Activated naive CD4-positive, alpha-beta T cell (primary cell): ENCODE measurements around the gene REXO4.
"Not testable (repeated sequence)": the region's sequence is repeated elsewhere in the genome, so short reads cannot be mapped to it uniquely, and the experiment has no call there.

Experiments
- DNase-seq, 4 experiments: peaks; one replicate each; lab custom pipeline; 2025; lab: John Stamatoyannopoulos, UW

REXO4 gene

DNA sequence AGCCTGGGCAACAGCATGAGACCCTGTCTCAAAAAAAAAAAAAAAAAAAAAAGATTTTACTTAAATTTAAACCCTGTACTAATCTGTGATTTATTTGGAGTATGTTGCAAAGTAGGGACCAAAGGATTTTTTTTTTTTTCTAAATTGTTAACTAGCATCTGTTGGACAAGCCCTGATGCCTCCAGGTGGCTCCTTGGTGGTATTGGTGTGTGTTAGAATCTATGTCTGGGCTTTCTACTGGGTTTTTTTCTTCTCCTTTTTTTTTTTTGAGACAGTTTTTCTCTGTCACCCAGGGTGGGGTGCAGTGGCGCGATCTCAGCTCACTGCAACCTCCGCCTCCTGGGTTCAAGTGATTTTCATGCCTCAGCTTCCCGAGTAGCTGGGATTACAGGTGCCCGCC lies 34.1 kb upstream of the REXO4 start:
- not testable (repeated sequence) for DNase-seq

DNA sequence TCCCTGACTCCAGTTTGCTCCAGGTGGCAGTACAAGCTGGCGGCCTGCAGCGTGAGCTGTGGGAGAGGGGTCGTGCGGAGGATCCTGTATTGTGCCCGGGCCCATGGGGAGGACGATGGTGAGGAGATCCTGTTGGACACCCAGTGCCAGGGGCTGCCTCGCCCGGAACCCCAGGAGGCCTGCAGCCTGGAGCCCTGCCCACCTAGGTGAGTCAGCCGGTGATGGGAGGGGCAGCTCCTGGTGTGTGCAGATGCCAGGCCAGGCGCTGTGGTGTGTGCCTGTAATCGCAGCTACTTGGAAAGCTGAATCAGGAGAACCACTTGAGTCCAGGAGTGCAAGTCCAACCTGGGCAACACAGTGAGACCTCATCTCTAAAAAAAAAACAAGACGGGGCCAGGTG lies 31.9 kb upstream of the REXO4 start:
- no peak for DNase-seq

GRCh38 chr9:133448487-133448972 lies 30.7 kb upstream of the REXO4 start:
- DNase-seq = no peak

- DNase-seq = no peak
Observed at GRCh38 chr9:133445293-133445969, 27.6 kb upstream of the REXO4 start.

GRCh38 chr9:133443982-133444381 lies 26.2 kb upstream of the REXO4 start:
- DNase-seq = no peak

- no peak for DNase-seq
Observed at GRCh38 chr9:133443248-133443647, 25.4 kb upstream of the REXO4 start.

- DNase-seq = no peak
Observed at GRCh38 chr9:133441571-133441970, 23.8 kb upstream of the REXO4 start.

- no peak for DNase-seq
Observed at GRCh38 chr9:133440874-133441273, 23.1 kb upstream of the REXO4 start.

DNA sequence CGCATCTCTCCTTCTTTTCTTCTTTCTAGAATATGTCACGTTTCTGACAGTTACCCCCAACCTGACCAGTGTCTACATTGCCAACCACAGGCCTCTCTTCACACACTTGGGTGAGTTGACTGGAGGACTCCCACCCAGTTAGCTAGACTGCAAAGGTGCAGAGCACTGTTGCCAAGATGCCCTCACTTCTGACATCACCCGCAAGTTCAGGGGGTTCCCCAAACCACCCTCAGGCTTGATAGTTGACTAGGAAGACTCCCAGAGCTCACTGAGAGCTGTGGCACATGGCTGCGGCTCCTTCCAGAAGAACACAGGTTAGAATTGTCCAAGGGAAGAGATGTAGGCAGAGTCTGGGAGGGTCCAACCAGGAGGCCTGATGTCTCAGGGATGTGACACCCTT lies 21.5 kb upstream of the REXO4 start:
- no peak for DNase-seq

DNA sequence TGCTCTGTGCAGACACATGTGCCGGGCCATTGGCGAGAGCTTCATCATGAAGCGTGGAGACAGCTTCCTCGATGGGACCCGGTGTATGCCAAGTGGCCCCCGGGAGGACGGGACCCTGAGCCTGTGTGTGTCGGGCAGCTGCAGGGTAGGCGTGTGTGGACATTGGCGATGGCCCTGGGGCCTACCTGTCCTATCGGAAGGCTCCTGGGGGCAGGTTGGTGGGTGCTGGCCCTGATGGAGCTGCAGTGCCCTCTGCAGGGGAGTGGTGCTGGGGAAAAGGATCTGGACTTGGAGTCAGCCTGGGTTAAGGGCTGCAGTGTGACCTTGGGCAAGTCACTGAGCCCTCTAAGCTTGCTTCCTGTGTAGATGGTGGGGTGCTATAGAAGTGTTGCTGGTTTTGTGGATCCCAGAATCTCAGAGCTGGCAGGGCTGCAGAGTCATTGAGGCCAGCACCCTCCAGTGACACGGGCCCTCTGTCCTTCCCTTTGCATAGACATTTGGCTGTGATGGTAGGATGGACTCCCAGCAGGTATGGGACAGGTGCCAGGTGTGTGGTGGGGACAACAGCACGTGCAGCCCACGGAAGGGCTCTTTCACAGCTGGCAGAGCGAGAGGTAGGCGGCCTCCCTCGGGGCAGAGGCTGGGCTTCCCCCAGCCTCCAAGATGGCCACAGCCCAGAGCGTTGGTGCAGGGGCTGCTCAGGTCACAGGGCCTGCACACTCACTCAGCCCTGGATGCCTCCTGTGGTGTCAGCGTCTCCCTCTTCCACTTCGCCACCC lies 20.1 kb upstream of the REXO4 start:
- no peak for DNase-seq

DNA sequence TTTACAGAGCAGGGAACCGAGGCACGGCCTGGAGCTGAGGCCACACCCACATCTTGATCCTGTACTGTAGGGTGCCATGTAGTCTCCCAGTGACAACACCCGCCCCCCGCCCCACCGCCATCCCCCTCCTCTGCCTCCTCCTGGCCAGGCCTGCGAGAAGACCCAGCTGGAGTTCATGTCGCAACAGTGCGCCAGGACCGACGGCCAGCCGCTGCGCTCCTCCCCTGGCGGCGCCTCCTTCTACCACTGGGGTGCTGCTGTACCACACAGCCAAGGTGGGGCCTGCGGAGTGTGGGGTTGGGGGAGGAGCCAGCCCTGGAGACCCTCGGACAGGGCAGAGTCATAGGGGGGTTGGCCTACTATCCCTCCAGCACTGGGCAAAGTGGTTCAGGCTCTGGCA lies 18.9 kb upstream of the REXO4 start:
- DNase-seq = no peak

DNA sequence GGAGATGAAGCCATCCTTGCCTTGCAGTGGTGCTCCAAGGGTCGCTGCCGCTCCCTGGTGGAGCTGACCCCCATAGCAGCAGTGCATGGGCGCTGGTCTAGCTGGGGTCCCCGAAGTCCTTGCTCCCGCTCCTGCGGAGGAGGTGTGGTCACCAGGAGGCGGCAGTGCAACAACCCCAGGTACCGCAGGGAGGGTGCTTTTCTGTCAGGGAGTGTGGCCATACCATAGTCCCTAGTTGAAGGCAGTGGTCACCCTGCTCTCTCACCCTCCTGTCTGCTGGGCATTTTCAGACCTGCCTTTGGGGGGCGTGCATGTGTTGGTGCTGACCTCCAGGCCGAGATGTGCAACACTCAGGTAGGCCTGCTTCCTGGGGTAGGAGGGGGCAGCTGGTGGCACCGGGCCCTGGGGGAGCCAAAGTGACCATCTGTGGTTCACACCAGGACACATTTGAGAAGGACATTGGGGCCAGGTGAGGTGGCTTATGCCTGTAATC lies 15.6 kb upstream of the REXO4 start:
- DNase-seq = no peak

GRCh38 chr9:133430244-133430643 lies 12.4 kb upstream of the REXO4 start:
- no peak for DNase-seq

DNA sequence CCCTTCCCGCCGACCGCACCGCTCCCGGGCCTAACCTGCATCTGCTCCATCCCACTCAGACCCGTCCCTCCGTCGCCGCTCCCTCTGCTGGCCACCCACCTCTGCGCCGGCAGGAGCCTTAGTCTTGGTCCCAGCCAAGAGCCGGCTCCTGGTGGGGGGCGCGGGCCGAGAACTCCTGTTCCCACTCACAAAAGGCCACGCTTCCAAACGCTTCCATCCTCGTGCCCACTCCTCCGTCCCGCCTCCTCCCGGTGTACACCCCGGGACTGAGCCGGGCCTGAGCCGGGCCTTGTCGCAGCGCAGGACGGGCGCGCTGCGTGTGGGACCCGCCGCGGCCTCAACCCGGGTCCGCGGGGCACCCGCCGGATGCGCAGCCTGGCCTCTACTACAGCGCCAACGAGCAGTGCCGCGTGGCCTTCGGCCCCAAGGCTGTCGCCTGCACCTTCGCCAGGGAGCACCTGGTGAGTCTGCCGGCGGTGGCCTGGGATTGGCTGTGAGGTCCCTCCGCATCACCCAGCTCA lies 11.9 kb upstream of the REXO4 start:
- DNase-seq = peak in 1 of 4 experiments; percentile 5

DNA sequence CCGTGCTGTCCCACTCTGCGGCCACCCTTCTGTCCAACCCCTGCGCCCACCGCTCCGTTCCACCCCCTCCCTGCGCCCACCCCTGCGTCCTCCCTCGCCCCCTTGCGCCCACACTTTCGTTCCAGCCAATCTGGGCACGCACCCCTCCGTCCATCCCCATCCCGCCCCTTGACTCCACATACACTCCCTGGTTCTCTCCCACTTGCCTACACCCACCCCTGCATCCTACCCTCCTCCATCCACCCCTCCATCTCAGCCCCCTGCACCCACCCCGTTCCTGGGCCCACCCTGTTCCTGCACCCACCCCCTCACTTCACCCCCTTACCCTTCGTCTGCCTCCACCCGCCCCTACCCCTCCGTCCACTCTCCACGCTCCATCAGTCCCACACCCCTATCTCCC lies 11.4 kb upstream of the REXO4 start:
- no peak for DNase-seq

- no peak for DNase-seq
Observed at GRCh38 chr9:133428617-133429101, 10.8 kb upstream of the REXO4 start.

- no peak for DNase-seq
Observed at GRCh38 chr9:133427658-133428348, 10.0 kb upstream of the REXO4 start.

DNA sequence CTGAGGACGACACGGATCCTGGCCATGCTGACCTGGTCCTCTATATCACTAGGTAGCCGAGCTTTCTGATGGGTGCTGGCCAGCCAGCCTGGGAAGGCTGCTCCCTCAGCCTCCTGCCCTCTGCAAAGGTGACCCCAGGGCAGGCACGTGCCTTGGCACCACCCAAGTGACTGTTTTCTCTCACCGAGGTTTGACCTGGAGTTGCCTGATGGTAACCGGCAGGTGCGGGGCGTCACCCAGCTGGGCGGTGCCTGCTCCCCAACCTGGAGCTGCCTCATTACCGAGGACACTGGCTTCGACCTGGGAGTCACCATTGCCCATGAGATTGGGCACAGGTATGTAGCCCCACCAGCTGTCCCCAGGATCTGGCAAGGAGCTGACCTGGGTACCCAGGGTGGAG lies 8.2 kb upstream of the REXO4 start:
- DNase-seq = no peak

DNA sequence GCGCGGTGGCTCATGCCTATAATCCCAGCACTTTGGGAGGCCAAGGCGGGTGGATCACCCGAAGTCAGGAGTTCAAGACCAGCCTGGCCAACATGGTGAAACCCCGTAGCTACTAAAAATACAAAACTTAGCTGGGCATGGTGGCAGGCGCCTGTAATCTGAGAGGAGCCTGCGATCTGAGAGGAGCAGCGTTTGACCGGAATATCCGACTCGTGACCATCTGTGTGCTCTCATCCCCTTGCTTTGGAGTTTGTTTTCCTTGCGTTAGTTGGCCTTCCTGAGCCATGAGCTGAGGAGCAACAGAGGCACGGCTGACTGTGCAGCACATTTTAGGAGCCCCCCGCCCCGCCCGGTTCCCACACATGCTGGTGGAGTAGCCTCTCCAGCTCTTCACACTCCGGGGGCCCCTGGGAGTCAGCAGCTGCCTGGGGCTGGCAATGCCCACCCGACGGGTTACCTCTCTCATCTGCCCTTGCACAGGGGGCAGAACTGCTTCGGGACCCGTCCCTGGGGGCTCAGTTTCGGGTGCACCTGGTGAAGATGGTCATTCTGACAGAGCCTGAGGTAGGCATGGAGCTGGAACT lies 7.3 kb upstream of the REXO4 start:
- no peak for DNase-seq

DNA sequence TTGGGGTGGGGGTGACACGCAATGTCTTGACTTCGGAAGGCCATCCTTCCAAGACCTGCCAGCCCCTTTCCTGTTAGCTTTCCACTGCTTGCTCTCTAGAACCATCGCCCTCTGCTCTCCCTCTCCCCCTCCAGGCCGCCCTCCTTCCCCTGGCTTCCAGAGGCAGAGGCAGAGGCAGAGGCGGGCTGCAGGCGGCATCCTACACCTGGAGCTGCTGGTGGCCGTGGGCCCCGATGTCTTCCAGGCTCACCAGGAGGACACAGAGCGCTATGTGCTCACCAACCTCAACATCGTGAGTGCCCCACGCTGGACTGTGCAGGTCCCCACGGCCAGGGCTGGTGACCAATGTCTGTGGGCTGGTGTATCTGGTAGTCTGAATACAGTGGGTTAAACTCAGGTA lies 6.4 kb upstream of the REXO4 start:
- DNase-seq = no peak

DNA sequence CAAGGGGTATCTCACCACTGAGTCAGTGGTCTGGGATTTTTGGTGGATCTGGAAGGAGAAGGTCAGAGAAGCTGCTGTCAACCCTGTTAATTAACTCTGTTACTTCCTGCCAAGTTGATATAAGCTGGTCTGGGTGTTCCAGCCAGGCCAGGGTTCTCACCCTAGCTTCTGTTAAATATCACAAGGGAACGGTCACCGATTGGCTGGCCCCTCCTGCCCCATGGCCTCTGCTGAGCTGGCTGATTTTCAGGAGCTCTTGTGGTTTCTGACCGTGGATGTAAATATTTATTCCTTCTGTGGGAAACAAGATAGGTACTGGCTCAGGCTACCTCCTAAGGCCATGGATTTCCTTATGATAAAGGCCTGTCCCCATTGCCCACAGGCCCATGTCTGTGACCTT lies 5.4 kb upstream of the REXO4 start:
- DNase-seq = no peak
